Suprapubic skin (tissue), 4 donors: ENCODE measurements around the gene PASK.

Experiments used
- CTCF ChIP-seq, 2 donors: fragments of 200-600 bp in 1 of 2; fragments of 450-650 bp in 1 of 2; sonication (generic) in 1 of 2; IDR thresholded peaks; one replicate each; pipeline ENCODE4 v1.5.1; 2016 to 2019; ENCODE audit warnings: antibody characterized with exemption in 2 of 2, mild to moderate bottlenecking in 1 of 2, moderate library complexity in 1 of 2
- EP300 ChIP-seq: sonication (generic); formaldehyde crosslinking; IDR thresholded peaks from one replicate; pipeline ENCODE4 v1.6.1; 2017; ENCODE audit warnings: antibody characterized with exemption
- POLR2A ChIP-seq, 2 donors: fragments of 450-650 bp; IDR thresholded peaks; one replicate each; pipeline ENCODE4 v1.6.1; 2017; ENCODE audit warnings: antibody characterized with exemption in 2 of 2, mild to moderate bottlenecking in 2 of 2, moderate library complexity in 2 of 2
- POLR2AphosphoS5 ChIP-seq, 3 donors: sonication (generic); formaldehyde crosslinking; IDR thresholded peaks; one replicate each; pipeline ENCODE4 v1.6.1; 2017; ENCODE audit warnings: antibody characterized with exemption in 3 of 3

- TF ChIP-seq CTCF (IDR thresholded peaks at IDR 0.05): no peak
- no peak for TF ChIP-seq POLR2A (IDR thresholded peaks at IDR 0.05)
- TF ChIP-seq POLR2AphosphoS5 (IDR thresholded peaks at IDR 0.05): no peak
- TF ChIP-seq EP300: no peak
Observed at GRCh38 chr2:241112592-241112991, 36.7 kb downstream of the PASK start.
